ENCODE results near the gene SHROOM4.

SHROOM4 gene

DNA sequence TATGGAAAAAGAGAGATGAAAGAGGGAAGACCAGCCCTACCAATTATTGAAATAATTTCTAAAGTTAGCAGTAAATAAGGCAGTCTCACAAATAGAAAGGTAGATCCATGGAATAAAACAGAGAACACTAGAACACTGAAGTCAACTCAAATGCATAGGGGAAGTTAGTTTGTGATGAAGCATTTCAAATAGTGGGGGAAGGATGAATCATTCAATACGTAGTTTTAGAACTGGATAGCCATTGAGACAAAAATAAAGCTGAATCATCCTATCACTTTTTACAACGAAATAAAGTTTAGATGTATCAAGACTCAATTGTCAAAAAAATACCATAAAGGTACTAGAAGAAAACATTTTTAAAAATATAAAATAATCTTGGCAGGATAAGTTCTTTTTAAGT is 200.1 kb downstream of the SHROOM4 start:
- Histone ChIP-seq H3K36me3 (replicated peaks) (no peaks in the 10 kb centered on the region), H3K27ac (no peak overlapping the region), H3K4me3 (ENCODE audit: low read depth, low read length) (no peak overlapping the region), H3K27me3 (replicated peaks) (no peaks in the 10 kb centered on the region)
- no peak for TF ChIP-seq CTCF (IDR thresholded peaks at IDR 0.05; ENCODE audit: low read depth, low read length, missing control alignments)
- DNase-seq = no peak
- in situ Hi-C loops (cut with HindIII; ENCODE audit: low pct_ligation_motif_present, low sequenced_read_pairs) = no loop called here

DNA sequence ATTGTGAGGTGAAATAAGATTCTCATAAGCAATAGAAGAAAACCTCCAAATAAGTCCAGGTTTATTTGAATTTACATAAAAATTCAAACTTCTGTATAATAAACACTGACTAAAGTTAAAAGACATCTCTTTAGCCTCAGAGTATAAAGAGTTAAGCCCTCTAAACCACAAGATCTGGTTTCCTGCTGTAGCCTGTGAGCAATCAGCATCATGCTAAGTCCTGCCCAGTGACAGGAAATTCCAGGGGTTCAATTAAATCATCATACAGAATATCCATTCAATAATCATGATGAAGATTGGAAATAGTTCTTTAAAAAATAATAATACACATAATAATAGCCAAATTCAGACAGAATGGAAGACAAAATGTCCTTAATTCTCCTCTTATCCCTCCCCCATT is 204.2 kb downstream of the SHROOM4 start:
- DNase-seq = peak; percentile 5

GRCh38 chrX:50606300-50606950 is 207.6 kb downstream of the SHROOM4 start:
- H3K36me3 ChIP-seq (replicated peaks) = no peaks in the 10 kb centered on the region
- no peak for TF ChIP-seq CTCF (IDR thresholded peaks at IDR 0.05; ENCODE audit: low read depth, low read length, missing control alignments)
- H3K27ac ChIP-seq = no peak overlapping the region
- no peak for DNase-seq
- in situ Hi-C loops (cut with HindIII; ENCODE audit: low pct_ligation_motif_present, low sequenced_read_pairs) = no loop called here
- H3K4me3 ChIP-seq (ENCODE audit: low read depth, low read length) = no peak overlapping the region
- no peaks in the 10 kb centered on the region for H3K27me3 ChIP-seq (replicated peaks)

More for the DNA sequence above, 204.2 kb downstream of the SHROOM4 start:
- no peak for TF ChIP-seq CTCF (IDR thresholded peaks at IDR 0.05; ENCODE audit: low read depth, low read length, missing control alignments)
- H3K27me3 ChIP-seq (replicated peaks) = no peaks in the 10 kb centered on the region
- in situ Hi-C loops (cut with HindIII; ENCODE audit: low pct_ligation_motif_present, low sequenced_read_pairs) = no loop called here
- H3K4me3 ChIP-seq (ENCODE audit: low read depth, low read length) = no peak overlapping the region
- H3K36me3 ChIP-seq (replicated peaks) = no peaks in the 10 kb centered on the region
- no peak overlapping the region for H3K27ac ChIP-seq

DNA sequence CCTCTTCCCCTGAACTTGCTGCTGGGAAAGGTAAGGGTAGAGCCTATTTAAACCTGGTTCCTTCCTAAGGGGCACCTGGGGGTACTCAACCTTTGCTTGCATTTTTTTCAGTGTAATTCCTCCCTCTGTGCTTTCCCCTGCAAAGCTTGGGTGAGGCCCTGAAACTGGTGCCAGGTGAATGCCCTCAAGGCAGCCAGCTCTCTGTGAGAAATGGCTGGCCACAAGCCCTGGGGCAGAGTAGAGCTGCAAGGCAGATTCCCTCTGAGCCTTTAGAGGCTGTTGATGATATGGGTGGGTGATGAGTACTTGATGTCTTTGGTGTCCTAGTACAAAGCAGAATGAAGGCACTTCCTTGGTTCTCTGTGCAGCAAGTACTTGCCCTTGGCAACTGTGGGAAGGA is 217.9 kb downstream of the SHROOM4 start:
- Histone ChIP-seq H3K4me3 (ENCODE audit: low read depth, low read length) (no peak overlapping the region), H3K27me3 (replicated peaks) (no peaks in the 10 kb centered on the region), H3K27ac (no peak overlapping the region), H3K36me3 (replicated peaks) (no peaks in the 10 kb centered on the region)
- no peak for DNase-seq
- no peak for TF ChIP-seq CTCF (IDR thresholded peaks at IDR 0.05; ENCODE audit: low read depth, low read length, missing control alignments)
- in situ Hi-C loops (cut with HindIII; ENCODE audit: low pct_ligation_motif_present, low sequenced_read_pairs) = no loop called here

DNA sequence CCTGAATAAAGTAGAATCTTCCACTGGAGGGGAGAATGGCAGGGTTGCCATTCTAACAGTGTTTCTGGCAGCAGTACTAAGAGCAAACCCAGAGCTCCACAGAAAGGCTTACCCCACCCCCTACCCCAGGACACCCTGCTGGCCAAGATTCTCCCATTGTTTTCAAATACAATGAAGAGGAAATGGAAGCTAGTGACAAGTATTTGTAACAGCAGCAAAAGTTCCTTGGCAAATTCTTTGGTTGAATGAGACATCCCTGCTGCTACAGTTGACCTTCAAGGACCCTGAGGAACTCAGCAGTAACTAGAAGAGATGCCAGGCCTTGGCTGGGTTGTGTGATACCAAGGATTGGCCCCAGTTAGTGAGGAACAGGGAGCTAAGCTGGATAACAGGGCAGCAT is 219.2 kb downstream of the SHROOM4 start:
- Histone ChIP-seq H3K27ac (no peak overlapping the region), H3K27me3 (replicated peaks) (no peaks in the 10 kb centered on the region), H3K4me3 (ENCODE audit: low read depth, low read length) (no peak overlapping the region), H3K36me3 (replicated peaks) (no peaks in the 10 kb centered on the region)
- TF ChIP-seq CTCF (IDR thresholded peaks at IDR 0.05; ENCODE audit: low read depth, low read length, missing control alignments) = no peak
- in situ Hi-C loops (cut with HindIII; ENCODE audit: low pct_ligation_motif_present, low sequenced_read_pairs) = no loop called here
- DNase-seq = no peak

GRCh38 chrX:50586980-50587379 is 227.0 kb downstream of the SHROOM4 start:
- no peak for TF ChIP-seq CTCF (IDR thresholded peaks at IDR 0.05; ENCODE audit: low read depth, low read length, missing control alignments)

More at GRCh38 chrX:50586980-50587379, 227.0 kb downstream of the SHROOM4 start:
- no peak overlapping the region for H3K27ac ChIP-seq
- in situ Hi-C loops (cut with HindIII; ENCODE audit: low pct_ligation_motif_present, low sequenced_read_pairs) = no loop called here
- no peaks in the 10 kb centered on the region for H3K36me3 ChIP-seq (replicated peaks)
- H3K4me3 ChIP-seq (ENCODE audit: low read depth, low read length) = no peak overlapping the region
- no peak for DNase-seq
- H3K27me3 ChIP-seq (replicated peaks) = no peaks in the 10 kb centered on the region
